WI38 (cell line): ENCODE results near the gene UNC119B.
A peak's percentile ranks its signal among the peaks of the same experiment; 100 is the strongest.

Experiments
- H3K4me3 ChIP-seq: 2 replicates; pipeline ENCODE4 v1.5.1; 2011; ENCODE audit warnings: low read depth, mild to moderate bottlenecking, control low read depth, low read length
- CTCF ChIP-seq: IDR thresholded peaks from 2 replicates; pipeline ENCODE4 v1.5.1; 2012; ENCODE audit warnings: low read depth, mild to moderate bottlenecking, control low read depth, low read length

UNC119B gene

GRCh38 chr12:120710031-120710804 is at the start of gene UNC119B:
UNC119B (plus strand) TSS chr12:120710458; CDS start chr12:120710475, 17 bp downstream.
- no peak for TF ChIP-seq CTCF

GRCh38 chr12:120661432-120661831 is 48.8 kb upstream of the UNC119B start:
- H3K4me3 ChIP-seq = no peak overlapping the region
- TF ChIP-seq CTCF = no peak

More at GRCh38 chr12:120710031-120710804, at the start of gene UNC119B:
- peak within 1 kb of the TSS; percentile 80 for H3K4me3 ChIP-seq

GRCh38 chr12:120662879-120663278 is 47.4 kb upstream of the UNC119B start:
- H3K4me3 ChIP-seq = no peak overlapping the region
- no peak for TF ChIP-seq CTCF

- no peak for TF ChIP-seq CTCF
- H3K4me3 ChIP-seq = no peak overlapping the region
Measured at GRCh38 chr12:120663741-120664140, 46.5 kb upstream of the UNC119B start.

- no peak for TF ChIP-seq CTCF
- H3K4me3 ChIP-seq = no peak overlapping the region
Measured at GRCh38 chr12:120666571-120667390, 43.5 kb upstream of the UNC119B start.

GRCh38 chr12:120668091-120668867 is 42.0 kb upstream of the UNC119B start:
- H3K4me3 ChIP-seq = no peak overlapping the region
- TF ChIP-seq CTCF = no peak
